ENCODE results near the gene ACOT7.

GRCh38 chr1:6308449-6308848 lies 85.1 kb downstream of the ACOT7 start:
- TF ChIP-seq CTCF (IDR thresholded peaks at IDR 0.05) (no peak), POLR2A (IDR thresholded peaks at IDR 0.05; ENCODE audit: low read depth) (no peak)

Measured in esophagus muscularis mucosa (tissue), 3 donors.